Measurements from ENCODE around the gene MECP2.

DNA sequence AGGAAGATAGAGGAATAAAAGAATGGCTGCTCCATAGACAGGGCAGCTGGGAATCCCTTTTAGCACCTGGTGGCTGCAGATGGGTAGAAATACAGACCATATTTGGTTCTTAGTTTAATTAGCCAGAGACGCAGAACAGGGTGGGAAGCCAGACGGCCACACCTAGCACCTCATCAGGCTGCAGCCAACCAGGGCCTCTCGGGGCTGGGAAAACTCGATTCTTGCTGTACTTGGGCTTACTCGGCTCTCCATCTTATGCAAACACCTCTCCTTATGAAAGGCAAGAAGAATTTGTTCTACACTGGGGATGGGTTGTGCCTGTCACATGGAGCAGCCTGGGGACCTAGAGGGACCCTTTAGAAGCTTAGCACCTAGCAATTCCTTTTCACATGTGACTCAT is 97.5 kb downstream of the MECP2 start:
- TF ChIP-seq, protein P1, sequence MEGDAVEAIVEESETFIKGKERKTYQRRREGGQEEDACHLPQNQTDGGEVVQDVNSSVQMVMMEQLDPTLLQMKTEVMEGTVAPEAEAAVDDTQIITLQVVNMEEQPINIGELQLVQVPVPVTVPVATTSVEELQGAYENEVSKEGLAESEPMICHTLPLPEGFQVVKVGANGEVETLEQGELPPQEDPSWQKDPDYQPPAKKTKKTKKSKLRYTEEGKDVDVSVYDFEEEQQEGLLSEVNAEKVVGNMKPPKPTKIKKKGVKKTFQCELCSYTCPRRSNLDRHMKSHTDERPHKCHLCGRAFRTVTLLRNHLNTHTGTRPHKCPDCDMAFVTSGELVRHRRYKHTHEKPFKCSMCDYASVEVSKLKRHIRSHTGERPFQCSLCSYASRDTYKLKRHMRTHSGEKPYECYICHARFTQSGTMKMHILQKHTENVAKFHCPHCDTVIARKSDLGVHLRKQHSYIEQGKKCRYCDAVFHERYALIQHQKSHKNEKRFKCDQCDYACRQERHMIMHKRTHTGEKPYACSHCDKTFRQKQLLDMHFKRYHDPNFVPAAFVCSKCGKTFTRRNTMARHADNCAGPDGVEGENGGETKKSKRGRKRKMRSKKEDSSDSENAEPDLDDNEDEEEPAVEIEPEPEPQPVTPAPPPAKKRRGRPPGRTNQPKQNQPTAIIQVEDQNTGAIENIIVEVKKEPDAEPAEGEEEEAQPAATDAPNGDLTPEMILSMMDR (optimal IDR thresholded peaks at IDR 0.05 in 1 of 3, IDR thresholded peaks at IDR 0.05 in 1 of 3, conservative IDR thresholded peaks at IDR 0.05 in 1 of 3; ENCODE audit: extremely low read depth in 1 of 3, insufficient read depth in 2 of 3, low read length in 3 of 3) = no peak
- TF ChIP-seq EZH2 (IDR thresholded peaks at IDR 0.05; ENCODE audit: low read length) = no peak

Data from keratinocyte (primary cell).